HG02884 (cell line): ENCODE results near the gene OSBP2.

ENCODE experiments used
- ATAC-seq: cut with Tn5 transposase; IDR thresholded peaks from one replicate; pipeline ENCODE4 v1.9.1; 2021; ENCODE audit warnings: mild to moderate bottlenecking, moderate library complexity; ENCODE audit not compliant: unreplicated experiment

OSBP2 gene

DNA sequence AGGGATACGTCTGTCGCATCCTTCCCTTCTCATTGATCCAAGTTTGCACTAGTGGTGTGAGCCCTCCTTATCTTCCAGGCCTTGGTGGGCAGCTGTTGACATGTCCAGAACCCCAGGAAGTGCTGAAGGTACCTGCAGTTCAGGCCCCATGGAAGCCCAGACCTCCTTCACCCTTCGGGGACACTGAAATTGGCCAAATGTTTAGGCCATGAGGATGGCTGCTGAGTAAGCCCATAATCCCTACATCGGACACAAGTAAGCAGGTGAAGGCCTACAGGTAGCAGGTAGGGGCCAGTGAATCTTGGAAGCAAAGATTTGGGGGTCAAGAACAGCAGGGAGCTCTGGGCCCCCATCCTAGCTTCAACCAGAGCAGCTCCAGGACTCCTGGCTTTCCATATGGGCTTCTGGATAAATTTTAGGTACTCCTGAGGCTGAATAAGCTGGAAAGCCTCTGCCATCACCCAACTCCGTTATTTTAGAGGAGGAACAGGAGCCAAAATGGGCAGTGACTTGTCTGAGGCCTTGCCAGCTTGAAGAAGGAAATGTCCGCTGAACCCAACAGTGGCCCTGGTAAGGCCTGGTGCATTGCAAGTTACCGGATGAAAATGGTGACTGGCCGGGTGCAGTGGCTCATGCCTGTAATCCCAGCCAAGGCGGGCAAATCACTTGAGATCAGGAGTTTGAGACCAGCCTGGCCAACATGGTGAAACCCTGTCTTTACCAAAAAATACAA is 228.7 kb downstream of the OSBP2 start:
- ATAC-seq = no peak

- no peak for ATAC-seq
Observed at GRCh38 chr22:30925667-30926066, 231.0 kb downstream of the OSBP2 start.

GRCh38 chr22:30926706-30927105 is 232.0 kb downstream of the OSBP2 start:
- no peak for ATAC-seq

- ATAC-seq = no peak
Observed at GRCh38 chr22:30927806-30928205, 233.1 kb downstream of the OSBP2 start.

DNA sequence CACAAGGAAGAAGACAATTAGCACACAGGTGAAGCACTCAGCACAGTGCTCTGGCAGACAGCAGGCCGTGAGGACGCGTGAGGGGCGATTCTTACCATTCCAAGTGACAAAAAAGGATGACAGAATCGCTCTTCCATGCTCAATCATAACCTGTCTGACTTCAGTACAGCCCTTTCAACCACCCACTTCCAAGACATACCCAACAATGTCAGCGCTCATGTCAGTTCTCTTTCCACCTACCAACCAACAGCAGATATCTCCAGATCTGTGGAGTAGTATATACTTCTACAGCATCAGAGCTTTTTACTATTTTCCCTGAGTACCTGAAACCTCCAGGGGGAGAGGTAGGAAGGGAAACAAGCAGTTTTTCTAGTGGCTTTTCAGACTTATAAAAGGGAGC is 233.7 kb downstream of the OSBP2 start:
- ATAC-seq = no peak

DNA sequence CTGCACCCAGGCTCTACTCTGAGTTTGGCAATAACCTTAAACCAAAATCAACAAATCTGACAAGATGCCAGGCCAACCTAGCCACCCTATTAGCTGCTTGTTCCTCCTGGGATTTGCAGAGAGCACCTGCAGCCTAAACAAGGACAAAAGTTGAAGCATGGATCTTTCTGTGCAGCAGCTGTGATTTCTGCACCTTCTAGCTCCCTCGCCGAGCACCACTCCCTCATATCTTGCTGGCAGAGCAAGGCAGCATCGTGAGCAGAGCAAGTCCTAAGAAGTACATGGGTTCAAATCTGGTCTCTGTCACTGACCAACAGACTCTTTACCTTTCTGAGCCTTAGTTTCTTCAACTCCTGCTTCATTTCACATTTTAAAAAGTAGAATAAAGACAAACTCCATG is 235.6 kb downstream of the OSBP2 start:
- ATAC-seq = no peak

GRCh38 chr22:30931541-30932300 is 237.0 kb downstream of the OSBP2 start:
- no peak for ATAC-seq

GRCh38 chr22:30932661-30933060 is 238.0 kb downstream of the OSBP2 start:
- no peak for ATAC-seq

GRCh38 chr22:30933457-30933856 is 238.8 kb downstream of the OSBP2 start:
- ATAC-seq = no peak

- no peak for ATAC-seq
Observed at GRCh38 chr22:30934053-30934452, 239.4 kb downstream of the OSBP2 start.

DNA sequence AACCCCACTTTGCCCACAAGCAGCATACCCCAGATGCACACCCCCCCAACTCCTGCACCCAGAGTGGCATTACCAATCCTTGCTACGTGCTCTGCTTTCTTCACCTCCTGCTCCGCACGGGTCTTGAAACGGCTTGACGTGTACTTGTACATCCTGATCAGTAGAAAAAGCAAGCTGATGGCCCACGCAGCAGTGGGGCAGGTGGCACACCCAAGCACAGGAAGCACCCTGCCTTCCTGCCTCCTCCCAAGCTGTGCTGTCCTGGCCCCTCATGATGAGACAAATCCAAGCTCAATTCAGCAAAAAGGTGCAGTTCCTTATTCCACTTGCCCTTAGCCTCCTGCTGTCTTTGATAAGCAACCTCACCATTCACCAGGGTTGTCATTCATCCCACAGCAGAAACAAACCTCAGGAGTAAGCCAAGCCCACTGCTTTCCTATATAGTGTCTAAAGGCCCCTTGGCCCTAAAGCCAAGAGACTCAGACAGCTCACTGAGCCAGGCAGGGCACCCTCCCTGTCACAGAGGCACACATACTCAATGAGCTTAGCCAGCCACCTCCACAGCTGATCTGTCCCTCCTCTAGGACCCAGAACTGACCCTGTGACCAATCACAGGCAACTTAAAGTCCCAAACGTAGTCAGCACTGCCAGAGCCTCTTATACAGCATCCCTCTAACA is 246.2 kb downstream of the OSBP2 start:
- no peak for ATAC-seq

DNA sequence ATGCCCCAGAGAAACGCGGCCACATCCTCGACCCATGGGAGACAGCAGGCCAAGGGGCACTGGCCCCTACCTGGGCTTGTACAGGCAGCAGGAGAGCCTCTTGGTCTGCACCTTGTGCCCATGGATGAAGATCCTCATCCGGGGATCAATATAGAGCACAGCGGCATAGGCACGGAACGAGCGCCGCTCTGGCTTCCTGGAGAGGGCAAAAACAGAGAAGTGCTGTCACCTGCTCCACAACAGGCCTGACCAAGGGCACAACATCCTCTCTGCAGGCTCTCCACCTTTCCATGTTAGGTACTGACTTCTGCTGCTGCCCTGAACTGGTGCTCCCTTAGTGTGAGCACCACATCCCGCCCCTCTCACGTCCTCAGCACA is 246.7 kb downstream of the OSBP2 start:
- ATAC-seq = no peak

GRCh38 chr22:30943368-30943767 is 248.7 kb downstream of the OSBP2 start:
- ATAC-seq = no peak

- no peak for ATAC-seq
Observed at GRCh38 chr22:30944986-30945385, 250.3 kb downstream of the OSBP2 start.

DNA sequence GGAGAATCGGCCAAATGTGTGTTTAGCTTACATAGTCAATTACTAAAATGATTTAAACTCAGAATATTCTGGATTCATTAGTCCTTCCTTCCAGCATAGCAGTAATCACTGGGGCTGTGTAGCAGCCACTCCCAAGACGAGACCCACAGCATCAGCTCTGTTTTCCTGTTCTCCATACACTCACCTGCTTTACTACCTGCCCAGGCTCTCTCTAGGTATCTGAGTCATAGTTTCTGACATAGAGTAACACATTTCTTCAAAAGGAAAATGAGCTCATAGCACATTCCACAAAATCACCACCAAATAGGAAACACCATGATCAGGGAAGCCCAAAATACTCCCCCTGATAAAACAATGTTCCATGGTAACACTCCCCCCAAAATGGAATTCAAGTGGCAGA is 251.0 kb downstream of the OSBP2 start:
- ATAC-seq = no peak

- no peak for ATAC-seq
Observed at GRCh38 chr22:30946354-30946753, 251.7 kb downstream of the OSBP2 start.

GRCh38 chr22:30947173-30947815 is 252.6 kb downstream of the OSBP2 start:
- ATAC-seq = no peak

DNA sequence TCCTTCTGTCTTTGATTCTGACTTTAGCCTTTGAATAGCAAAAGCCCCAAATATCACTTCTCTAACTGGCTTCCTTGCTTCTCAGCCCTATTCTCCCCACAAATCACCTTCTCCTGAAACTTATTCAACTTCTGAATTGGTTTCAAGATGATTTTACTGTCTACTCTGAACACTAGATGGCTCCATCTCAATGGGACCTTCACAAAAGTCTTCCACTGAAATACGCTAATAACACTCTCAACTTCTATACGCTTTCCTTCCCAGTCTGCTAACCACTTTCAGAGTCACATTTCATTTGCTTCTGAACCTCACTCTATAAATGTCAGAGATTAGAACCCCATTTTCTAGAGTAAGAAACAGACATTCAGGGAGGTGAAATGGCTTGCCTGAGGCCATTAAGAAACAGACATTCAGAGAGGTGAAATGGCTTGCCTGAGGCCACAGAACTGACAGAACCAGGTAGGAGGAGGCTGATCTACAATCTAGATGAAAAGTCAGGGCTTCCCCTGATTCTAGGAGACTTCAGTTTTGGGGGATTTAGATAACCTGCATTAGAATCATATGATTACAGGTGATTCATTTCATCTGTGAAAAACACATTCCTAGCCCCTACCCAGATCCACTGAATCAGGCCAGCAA is 253.3 kb downstream of the OSBP2 start:
- no peak for ATAC-seq

- ATAC-seq = no peak
Observed at GRCh38 chr22:30948930-30949342, 254.3 kb downstream of the OSBP2 start.

DNA sequence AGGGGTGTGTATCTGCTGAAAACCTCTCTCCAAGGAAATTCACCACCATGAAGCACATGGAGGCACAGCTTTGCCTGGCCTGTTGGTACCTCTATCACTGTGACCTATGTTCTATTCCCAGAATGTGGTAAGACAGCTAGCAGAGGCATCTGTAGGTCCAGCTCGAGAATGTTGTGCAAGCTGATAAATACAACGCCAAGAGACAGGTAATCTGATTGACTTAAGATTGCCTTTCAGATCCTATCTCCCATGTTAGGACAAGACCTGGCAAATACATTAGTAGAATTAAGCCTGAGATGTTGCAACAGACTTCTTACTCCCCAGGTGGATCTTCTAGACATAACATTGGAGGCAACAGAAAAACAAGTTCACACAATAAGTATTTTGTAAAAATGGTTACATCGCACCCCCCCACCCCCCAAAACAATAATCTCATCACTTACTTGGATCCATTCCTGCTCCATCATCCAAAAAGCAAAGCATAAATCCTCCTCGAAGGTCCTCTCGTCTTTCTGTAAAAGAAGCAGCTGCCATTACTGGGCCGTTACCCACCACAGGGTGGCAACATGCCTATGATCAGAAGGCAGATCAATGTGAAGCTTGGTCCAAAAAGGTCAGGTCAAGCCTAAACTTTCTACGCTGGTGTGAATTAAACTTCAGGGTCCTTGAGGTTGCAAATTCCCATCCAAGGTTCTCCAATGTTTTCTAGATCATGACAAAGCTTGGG is 255.4 kb downstream of the OSBP2 start:
- ATAC-seq = no peak
